Measurements from ENCODE around the gene CACNB3. TPM values are rescaled to one million over a fixed set of nuclear protein-coding genes. Genes with fewer than 3 reads are reported as not detected.

CACNB3 gene
- total and polyA plus RNA-seq, 2 of the 13 experiments (the other 11 are each of a cell fraction or from before 2014, with no cell fraction given), result 0.29 to 0.54 TPM

DNA sequence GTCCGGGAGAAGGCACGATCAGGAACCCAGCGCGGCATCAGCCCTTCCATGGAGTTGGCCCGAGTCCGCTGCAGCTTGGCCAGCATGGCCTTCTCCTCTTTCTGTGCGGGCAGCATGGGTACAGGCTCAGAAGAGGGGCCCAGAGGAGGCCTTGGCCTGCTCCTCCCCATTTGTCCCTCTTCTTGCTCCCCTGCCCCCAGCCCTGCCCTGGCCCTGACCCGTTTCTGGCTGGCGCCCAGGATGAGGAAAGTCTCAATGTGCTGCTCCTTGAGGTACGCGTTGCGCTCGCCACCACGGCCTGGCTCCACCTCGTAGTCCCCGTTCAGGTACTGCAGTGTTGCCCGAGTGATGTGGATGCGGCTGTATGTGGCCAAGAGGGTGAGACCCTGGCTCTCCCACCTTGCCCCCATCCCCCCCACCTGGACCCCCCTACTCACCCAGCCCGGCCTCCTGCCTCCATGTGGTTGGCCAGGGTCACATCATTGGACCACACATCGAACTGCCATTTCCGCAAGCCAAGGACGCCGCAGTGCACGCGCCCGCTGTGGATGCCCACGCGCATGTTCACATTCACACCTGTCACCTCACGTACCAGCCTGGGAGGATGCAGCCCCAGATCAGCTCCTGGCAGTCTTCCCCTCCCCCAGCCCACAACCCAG, 42.2 kb upstream of the CACNB3 start (continued):
- TF ChIP-seq, protein P1, sequence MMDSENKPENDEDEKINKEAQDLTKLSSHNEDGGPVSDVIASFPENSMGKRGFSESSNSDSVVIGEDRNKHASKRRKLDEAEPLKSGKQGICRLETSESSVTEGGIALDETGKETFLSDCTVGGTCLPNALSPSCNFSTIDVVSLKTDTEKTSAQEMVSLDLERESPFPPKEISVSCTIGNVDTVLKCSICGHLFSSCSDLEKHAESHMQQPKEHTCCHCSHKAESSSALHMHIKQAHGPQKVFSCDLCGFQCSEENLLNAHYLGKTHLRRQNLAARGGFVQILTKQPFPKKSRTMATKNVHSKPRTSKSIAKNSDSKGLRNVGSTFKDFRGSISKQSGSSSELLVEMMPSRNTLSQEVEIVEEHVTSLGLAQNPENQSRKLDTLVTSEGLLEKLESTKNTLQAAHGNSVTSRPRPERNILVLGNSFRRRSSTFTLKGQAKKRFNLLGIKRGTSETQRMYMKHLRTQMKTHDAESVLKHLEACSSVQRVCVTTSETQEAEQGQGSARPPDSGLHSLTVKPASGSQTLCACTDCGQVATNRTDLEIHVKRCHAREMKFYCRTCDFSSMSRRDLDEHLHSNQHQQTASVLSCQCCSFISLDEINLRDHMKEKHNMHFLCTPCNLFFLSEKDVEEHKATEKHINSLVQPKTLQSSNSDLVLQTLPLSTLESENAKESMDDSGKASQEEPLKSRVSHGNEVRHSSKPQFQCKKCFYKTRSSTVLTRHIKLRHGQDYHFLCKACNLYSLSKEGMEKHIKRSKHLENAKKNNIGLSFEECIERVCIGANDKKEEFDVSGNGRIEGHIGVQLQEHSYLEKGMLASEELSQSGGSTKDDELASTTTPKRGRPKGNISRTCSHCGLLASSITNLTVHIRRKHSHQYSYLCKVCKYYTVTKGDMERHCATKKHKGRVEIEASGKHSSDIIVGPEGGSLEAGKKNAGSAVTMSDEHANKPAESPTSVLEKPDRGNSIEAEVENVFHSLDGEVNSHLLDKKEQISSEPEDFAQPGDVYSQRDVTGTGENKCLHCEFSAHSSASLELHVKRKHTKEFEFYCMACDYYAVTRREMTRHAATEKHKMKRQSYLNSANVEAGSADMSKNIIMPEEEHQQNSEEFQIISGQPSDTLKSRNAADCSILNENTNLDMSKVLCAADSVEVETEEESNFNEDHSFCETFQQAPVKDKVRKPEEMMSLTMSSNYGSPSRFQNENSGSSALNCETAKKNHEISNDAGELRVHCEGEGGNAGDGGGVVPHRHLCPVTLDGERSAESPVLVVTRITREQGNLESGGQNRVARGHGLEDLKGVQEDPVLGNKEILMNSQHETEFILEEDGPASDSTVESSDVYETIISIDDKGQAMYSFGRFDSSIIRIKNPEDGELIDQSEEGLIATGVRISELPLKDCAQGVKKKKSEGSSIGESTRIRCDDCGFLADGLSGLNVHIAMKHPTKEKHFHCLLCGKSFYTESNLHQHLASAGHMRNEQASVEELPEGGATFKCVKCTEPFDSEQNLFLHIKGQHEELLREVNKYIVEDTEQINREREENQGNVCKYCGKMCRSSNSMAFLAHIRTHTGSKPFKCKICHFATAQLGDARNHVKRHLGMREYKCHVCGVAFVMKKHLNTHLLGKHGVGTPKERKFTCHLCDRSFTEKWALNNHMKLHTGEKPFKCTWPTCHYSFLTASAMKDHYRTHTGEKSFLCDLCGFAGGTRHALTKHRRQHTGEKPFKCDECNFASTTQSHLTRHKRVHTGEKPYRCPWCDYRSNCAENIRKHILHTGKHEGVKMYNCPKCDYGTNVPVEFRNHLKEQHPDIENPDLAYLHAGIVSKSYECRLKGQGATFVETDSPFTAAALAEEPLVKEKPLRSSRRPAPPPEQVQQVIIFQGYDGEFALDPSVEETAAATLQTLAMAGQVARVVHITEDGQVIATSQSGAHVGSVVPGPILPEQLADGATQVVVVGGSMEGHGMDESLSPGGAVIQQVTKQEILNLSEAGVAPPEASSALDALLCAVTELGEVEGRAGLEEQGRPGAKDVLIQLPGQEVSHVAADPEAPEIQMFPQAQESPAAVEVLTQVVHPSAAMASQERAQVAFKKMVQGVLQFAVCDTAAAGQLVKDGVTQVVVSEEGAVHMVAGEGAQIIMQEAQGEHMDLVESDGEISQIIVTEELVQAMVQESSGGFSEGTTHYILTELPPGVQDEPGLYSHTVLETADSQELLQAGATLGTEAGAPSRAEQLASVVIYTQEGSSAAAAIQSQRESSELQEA (CRISPR knock-in tag; IDR thresholded peaks at IDR 0.05; ENCODE audit: not compliant biosample characterization), result no peak
- no peak for TF ChIP-seq MED1 (CRISPR knock-in tag; IDR thresholded peaks at IDR 0.05)
- TF ChIP-seq AGO2 (optimal IDR thresholded peaks at IDR 0.05; ENCODE audit: low read depth, low read length), result peak; percentile 21
- TF ChIP-seq, protein P2, sequence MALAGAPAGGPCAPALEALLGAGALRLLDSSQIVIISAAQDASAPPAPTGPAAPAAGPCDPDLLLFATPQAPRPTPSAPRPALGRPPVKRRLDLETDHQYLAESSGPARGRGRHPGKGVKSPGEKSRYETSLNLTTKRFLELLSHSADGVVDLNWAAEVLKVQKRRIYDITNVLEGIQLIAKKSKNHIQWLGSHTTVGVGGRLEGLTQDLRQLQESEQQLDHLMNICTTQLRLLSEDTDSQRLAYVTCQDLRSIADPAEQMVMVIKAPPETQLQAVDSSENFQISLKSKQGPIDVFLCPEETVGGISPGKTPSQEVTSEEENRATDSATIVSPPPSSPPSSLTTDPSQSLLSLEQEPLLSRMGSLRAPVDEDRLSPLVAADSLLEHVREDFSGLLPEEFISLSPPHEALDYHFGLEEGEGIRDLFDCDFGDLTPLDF (CRISPR knock-in tag; IDR thresholded peaks at IDR 0.05), result no peak
- TF ChIP-seq POLR2A (IDR thresholded peaks at IDR 0.05; ENCODE audit: insufficient read depth in 1 of 2, low read depth in 2 of 2, low read length in 2 of 2), result 0 out of 4 replicates have a peak, but pooled peaks of 1 of the 2 experiments have one; percentile 12
- TF ChIP-seq ZNF496 (CRISPR knock-in tag; IDR thresholded peaks at IDR 0.05; ENCODE audit: insufficient replicate concordance), result no peak
- TF ChIP-seq ZNF713 (CRISPR knock-in tag; IDR thresholded peaks at IDR 0.05), result no peak
